Transverse colon (tissue), 4 donors: ENCODE data around the gene NECTIN4.

Experiments used
- CTCF ChIP-seq, 5 experiments: fragments of 200-600 bp in 3 of 5; fragments of 450-650 bp in 2 of 5; sonication (generic) in 3 of 5; IDR thresholded peaks; 1 replicate in 2 of 5; 2 replicates in 3 of 5; pipeline ENCODE4 v1.5.1; 2016 to 2017; ENCODE audit warnings: antibody characterized with exemption in 5 of 5, inconsistent platforms in 3 of 5, mild to moderate bottlenecking in 2 of 5, moderate library complexity in 1 of 5
- EP300 ChIP-seq: sonication (generic); formaldehyde crosslinking; IDR thresholded peaks from one replicate; pipeline ENCODE4 v1.6.1; 2017; ENCODE audit warnings: antibody characterized with exemption, low read depth
- POLR2A ChIP-seq: fragments of 450-650 bp; IDR thresholded peaks from one replicate; pipeline ENCODE4 v1.6.1; 2016; ENCODE audit warnings: antibody characterized with exemption, mild to moderate bottlenecking, moderate library complexity
- POLR2AphosphoS5 ChIP-seq, 3 donors: sonication (generic); formaldehyde crosslinking; IDR thresholded peaks; one replicate each; pipeline ENCODE4 v1.6.1; 2016; ENCODE audit warnings: antibody characterized with exemption in 3 of 3

- TF ChIP-seq CTCF (IDR thresholded peaks at IDR 0.05) (no peak), POLR2AphosphoS5 (IDR thresholded peaks at IDR 0.05) (no peak), EP300 (no peak), POLR2A (no peak)
These were observed 33.6 kb upstream of the NECTIN4 start for GRCh38 chr1:161122967-161123366.
